Mesendoderm (in vitro differentiated cells): ENCODE measurements around the gene TELO2.

ENCODE experiments used
- DNase-seq: peaks from one replicate; pipeline ENCODE4 v3.0.0; 2013
- H2AK5ac ChIP-seq: 2 replicates; pipeline ENCODE4 v1.6.1; 2013; ENCODE audit warnings: low read length, inconsistent platforms
- H2BK120ac ChIP-seq: 2 replicates; pipeline ENCODE4 v1.6.1; 2013; ENCODE audit warnings: low read depth, mild to moderate bottlenecking, low read length, moderate library complexity, mixed read lengths
- H2BK15ac ChIP-seq: replicated peaks from 2 replicates; pipeline ENCODE4 v1.6.1; 2013; ENCODE audit warnings: low read depth, mild to moderate bottlenecking, moderate library complexity
- H2BK5ac ChIP-seq: 2 replicates; pipeline ENCODE4 v1.6.1; 2013; ENCODE audit warnings: low read length, inconsistent platforms
- H3K18ac ChIP-seq: 2 replicates; pipeline ENCODE4 v1.6.1; 2013; ENCODE audit warnings: mild to moderate bottlenecking, low read length, mixed read lengths
- H3K23ac ChIP-seq: one replicate; pipeline ENCODE4 v1.6.1; 2013; ENCODE audit warnings: low read length
- H3K27ac ChIP-seq: 2 replicates; pipeline ENCODE4 v1.5.1; 2013; ENCODE audit warnings: low read depth, mild to moderate bottlenecking, inconsistent platforms, low read length, moderate library complexity
- H3K27me3 ChIP-seq: 2 replicates; pipeline ENCODE4 v1.6.1; 2013; ENCODE audit warnings: low read length, control low read depth, mild to moderate bottlenecking, inconsistent platforms; ENCODE audit not compliant: insufficient read depth, poor library complexity
- H3K36me3 ChIP-seq: 2 replicates; pipeline ENCODE4 v1.6.1; 2013; ENCODE audit warnings: low read length, inconsistent platforms; ENCODE audit not compliant: control insufficient read depth, insufficient read depth
- H3K4ac ChIP-seq: one replicate; pipeline ENCODE4 v1.6.1; 2013; ENCODE audit warnings: low read depth, mild to moderate bottlenecking, low read length, moderate library complexity
- H3K4me1 ChIP-seq: 2 replicates; pipeline ENCODE4 v1.6.1; 2013; ENCODE audit warnings: low read depth, low read length, inconsistent platforms; ENCODE audit not compliant: control insufficient read depth
- H3K4me2 ChIP-seq: 2 replicates; pipeline ENCODE4 v1.6.1; 2013; ENCODE audit warnings: low read length
- H3K4me3 ChIP-seq: 2 replicates; pipeline ENCODE4 v1.5.1; 2013; ENCODE audit warnings: mild to moderate bottlenecking, low read length
- H3K56ac ChIP-seq: one replicate; pipeline ENCODE4 v1.6.1; 2013; ENCODE audit warnings: low read length
- H3K79me1 ChIP-seq: 2 replicates; pipeline ENCODE4 v1.6.1; 2013; ENCODE audit warnings: low read length, inconsistent platforms
- H3K79me2 ChIP-seq: 2 replicates; pipeline ENCODE4 v1.6.1; 2013; ENCODE audit warnings: mild to moderate bottlenecking, low read length; ENCODE audit not compliant: control insufficient read depth, insufficient read depth
- H3K9ac ChIP-seq: 2 replicates; pipeline ENCODE4 v1.6.1; 2013; ENCODE audit warnings: low read length, inconsistent platforms
- H4K5ac ChIP-seq: one replicate; pipeline ENCODE4 v1.6.1; 2013; ENCODE audit warnings: low read length
- H4K8ac ChIP-seq: one replicate; pipeline ENCODE4 v1.6.1; 2013; ENCODE audit warnings: low read depth, mild to moderate bottlenecking, control low read depth, low read length, moderate library complexity
- WGBS: extraction: QIAGEN DNeasy Blood & Tissue Kit; methylation state at CpG from one replicate; pipeline ENCODE4 v1.1.7; 2013; ENCODE audit warnings: low lambda C conversion rate, missing lambda C conversion rate; ENCODE audit not compliant: insufficient coverage; ENCODE audit errors: extremely low coverage; 5-methylcytosine and 5-hydroxymethylcytosine counted together

The TELO2 gene

DNA sequence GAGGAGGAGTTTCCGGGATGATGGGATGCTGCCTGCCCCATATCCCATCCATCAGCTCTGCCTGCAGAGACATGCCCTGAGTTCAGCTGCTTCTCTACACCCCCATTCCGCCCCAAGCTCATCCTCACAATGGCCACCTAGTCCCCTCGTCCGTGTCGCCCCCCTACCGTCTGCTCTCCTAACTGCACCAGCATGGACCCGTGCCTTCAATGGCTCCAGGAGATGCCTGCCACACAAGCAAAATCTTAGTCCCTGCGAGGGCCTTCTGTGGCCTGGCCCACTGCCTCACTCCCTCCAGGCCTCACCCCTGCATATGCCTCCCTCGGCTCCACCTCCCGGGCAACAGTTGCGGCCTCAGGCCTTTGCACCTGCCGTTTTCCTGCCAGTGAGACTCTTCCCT is 1.8 kb upstream of the TELO2 start:
- H3K56ac ChIP-seq, result no peak overlapping the region
- no peak overlapping the region for H4K8ac ChIP-seq
- no peak overlapping the region for H4K5ac ChIP-seq
- no peak for DNase-seq
- H2BK15ac ChIP-seq, result no peak overlapping the region
- no peak overlapping the region for H3K23ac ChIP-seq
- H3K9ac ChIP-seq, result no peak overlapping the region
- no CpG with 5 or more reads among the region's 12 CpGs for WGBS
- H3K18ac ChIP-seq, result no peak overlapping the region
- no peaks in the 10 kb centered on the region for H3K36me3 ChIP-seq
- no peak overlapping the region for H3K4me3 ChIP-seq
- H3K79me1 ChIP-seq, result peaks cover 5% of the 10 kb centered on the region
- no peak overlapping the region for H3K27ac ChIP-seq
- no peaks in the 10 kb centered on the region for H3K27me3 ChIP-seq
- no peaks in the 10 kb centered on the region for H3K4me1 ChIP-seq
- no peak overlapping the region for H3K4me2 ChIP-seq
- no peak overlapping the region for H3K4ac ChIP-seq
- H2BK5ac ChIP-seq, result no peak overlapping the region
- H2BK120ac ChIP-seq, result no peak overlapping the region
- no peak overlapping the region for H2AK5ac ChIP-seq
- peaks cover 9% of the 10 kb centered on the region for H3K79me2 ChIP-seq

- no peak overlapping the region for H3K27ac ChIP-seq
- peaks cover 5% of the 10 kb centered on the region for H3K79me1 ChIP-seq
- DNase-seq, result no peak
- H3K23ac ChIP-seq, result no peak overlapping the region
- H3K79me2 ChIP-seq, result peaks cover 9% of the 10 kb centered on the region
- H4K5ac ChIP-seq, result no peak overlapping the region
- H2AK5ac ChIP-seq, result no peak overlapping the region
- H3K18ac ChIP-seq, result no peak overlapping the region
- peak overlapping the region; percentile 96 for H3K4me2 ChIP-seq
- no peak overlapping the region for H2BK5ac ChIP-seq
- no CpG with 5 or more reads among the region's 23 CpGs for WGBS
- H3K4me3 ChIP-seq, result no peak overlapping the region
- no peaks in the 10 kb centered on the region for H3K36me3 ChIP-seq
- H3K27me3 ChIP-seq, result no peaks in the 10 kb centered on the region
- no peak overlapping the region for H4K8ac ChIP-seq
- H2BK15ac ChIP-seq, result no peak overlapping the region
- H3K9ac ChIP-seq, result peak overlapping the region; percentile 87
- H3K4me1 ChIP-seq, result no peaks in the 10 kb centered on the region
- peak overlapping the region; percentile 18 for H3K4ac ChIP-seq
- H2BK120ac ChIP-seq, result no peak overlapping the region
- H3K56ac ChIP-seq, result peak overlapping the region; percentile 92
Measured at GRCh38 chr16:1492082-1492922, 858 bp upstream of the TELO2 start.

DNA sequence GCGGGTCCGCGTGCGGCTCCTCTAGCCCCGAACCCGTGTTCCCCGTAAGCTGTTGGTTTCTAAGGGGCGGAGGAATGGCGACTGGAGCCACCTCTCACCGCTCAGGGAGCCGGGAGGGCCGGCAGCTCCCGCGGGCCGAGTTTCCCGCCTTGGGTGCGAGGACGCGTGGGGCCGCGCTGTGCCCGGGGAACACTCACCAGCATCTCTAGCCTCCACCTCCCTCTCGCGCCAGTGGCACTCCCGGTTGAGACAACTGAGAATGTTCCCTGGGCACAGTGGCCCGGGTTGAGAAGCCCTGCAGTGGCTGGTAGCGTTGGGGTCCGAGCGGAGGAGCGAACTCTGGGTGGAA is 560 bp downstream of the TELO2 start:
- Histone ChIP-seq H3K27me3 (no peaks in the 10 kb centered on the region), H3K9ac (peak overlapping the region; percentile 88), H3K36me3 (no peaks in the 10 kb centered on the region), H3K27ac (no peak overlapping the region), H3K23ac (no peak overlapping the region), H3K4me2 (peak overlapping the region; percentile 69), H3K4me3 (peak overlapping the region; percentile 75), H3K4ac (peak overlapping the region; percentile 44), H4K8ac (no peak overlapping the region), H4K5ac (no peak overlapping the region), H3K56ac (peak overlapping the region; percentile 90), H3K4me1 (no peaks in the 10 kb centered on the region), H2BK15ac (no peak overlapping the region), H2AK5ac (no peak overlapping the region), H2BK5ac (no peak overlapping the region), H3K79me2 (peaks cover 9% of the 10 kb centered on the region), H3K18ac (peak overlapping the region; percentile 69), H2BK120ac (no peak overlapping the region), H3K79me1 (peaks cover 5% of the 10 kb centered on the region)
- WGBS, result no CpG with 5 or more reads among the region's 30 CpGs
- peak; percentile 21 for DNase-seq

- H2BK120ac ChIP-seq, result no peak overlapping the region
- H3K79me1 ChIP-seq, result peaks cover 5% of the 10 kb centered on the region
- H3K79me2 ChIP-seq, result peaks cover 9% of the 10 kb centered on the region
- no peak overlapping the region for H3K23ac ChIP-seq
- no peaks in the 10 kb centered on the region for H3K36me3 ChIP-seq
- DNase-seq, result peak; percentile 63
- H3K4me1 ChIP-seq, result no peaks in the 10 kb centered on the region
- no peak overlapping the region for H3K4me3 ChIP-seq
- H3K18ac ChIP-seq, result no peak overlapping the region
- H2BK15ac ChIP-seq, result no peak overlapping the region
- H2BK5ac ChIP-seq, result no peak overlapping the region
- no CpG with 5 or more reads among the region's 25 CpGs for WGBS
- H2AK5ac ChIP-seq, result no peak overlapping the region
- no peak overlapping the region for H4K5ac ChIP-seq
- H3K27me3 ChIP-seq, result no peaks in the 10 kb centered on the region
- no peak overlapping the region for H3K27ac ChIP-seq
- peak overlapping the region; percentile 69 for H3K4me2 ChIP-seq
- H3K9ac ChIP-seq, result peak overlapping the region; percentile 88
- peak overlapping the region; percentile 90 for H3K56ac ChIP-seq
- no peak overlapping the region for H3K4ac ChIP-seq
- H4K8ac ChIP-seq, result no peak overlapping the region
Measured at GRCh38 chr16:1494129-1494640, 1.0 kb downstream of the TELO2 start.

GRCh38 chr16:1494711-1495110 is 1.6 kb downstream of the TELO2 start:
- H3K9ac ChIP-seq, result no peak overlapping the region
- DNase-seq, result no peak

More at GRCh38 chr16:1494711-1495110, 1.6 kb downstream of the TELO2 start:
- no peak overlapping the region for H3K4me2 ChIP-seq
- WGBS, result no CpG with 5 or more reads among the region's 13 CpGs
- H2BK5ac ChIP-seq, result no peak overlapping the region
- no peak overlapping the region for H3K56ac ChIP-seq
- no peaks in the 10 kb centered on the region for H3K4me1 ChIP-seq
- H3K27ac ChIP-seq, result no peak overlapping the region
- no peak overlapping the region for H3K4ac ChIP-seq
- H3K18ac ChIP-seq, result no peak overlapping the region
- H3K79me2 ChIP-seq, result peaks cover 9% of the 10 kb centered on the region
- H3K27me3 ChIP-seq, result no peaks in the 10 kb centered on the region
- no peak overlapping the region for H3K23ac ChIP-seq
- peaks cover 5% of the 10 kb centered on the region for H3K79me1 ChIP-seq
- H3K36me3 ChIP-seq, result no peaks in the 10 kb centered on the region
- no peak overlapping the region for H2BK15ac ChIP-seq
- H4K8ac ChIP-seq, result no peak overlapping the region
- no peak overlapping the region for H4K5ac ChIP-seq
- H3K4me3 ChIP-seq, result no peak overlapping the region
- no peak overlapping the region for H2BK120ac ChIP-seq
- H2AK5ac ChIP-seq, result no peak overlapping the region
